Mesothelial cell of epicardium (in vitro differentiated cells): ENCODE results near the gene ZNF536. TPM values are rescaled to one million over a fixed set of nuclear protein-coding genes. Genes with fewer than 3 reads are reported as not detected.
"Not testable (repeated sequence)": the region's sequence is repeated elsewhere in the genome, so short reads cannot be mapped to it uniquely, and the experiment has no call there.

Experiments
- DNase-seq, 2 experiments: peaks; one replicate each; pipeline ENCODE4 v3.0.0; 2021; ENCODE audit warnings: low spot score in 2 of 2; ENCODE audit not compliant: unreplicated experiment in 2 of 2
- H3K27ac Mint-ChIP-seq: 2 replicates; pipeline ENCODE4 v1.8.0; 2021; ENCODE audit warnings: mixed read lengths
- H3K27me3 Mint-ChIP-seq: 2 replicates; pipeline ENCODE4 v1.8.0; 2021; ENCODE audit warnings: low read depth, mixed read lengths
- H3K36me3 Mint-ChIP-seq: 2 replicates; pipeline ENCODE4 v1.8.0; 2021; ENCODE audit warnings: mixed read lengths
- H3K4me1 Mint-ChIP-seq: 2 replicates; pipeline ENCODE4 v1.8.0; 2021; ENCODE audit warnings: mixed read lengths
- H3K4me3 Mint-ChIP-seq: 2 replicates; pipeline ENCODE4 v1.8.0; 2021; ENCODE audit warnings: mild to moderate bottlenecking, moderate library complexity, mixed read lengths
- H3K9me3 Mint-ChIP-seq: 2 replicates; pipeline ENCODE4 v1.8.0; 2021; ENCODE audit warnings: mixed read lengths
- total RNA-seq: library from RNA; stranded (reverse); gene quantifications from 3 replicates; pipeline ENCODE4 v1.2.1, GENCODE V29; 2021
- TF ChIP-seq, protein P1 (sequence below): fragments of 200-600 bp; sonication (generic); IDR thresholded peaks from one replicate; pipeline ENCODE4 v1.5.0; 2021; ENCODE audit warnings: antibody characterized with exemption; ENCODE audit not compliant: unreplicated experiment

The ZNF536 gene
- total RNA-seq, 1 donor from 2014 or later = 9.2 TPM

GRCh38 chr19:30487178-30487577 is 115.0 kb downstream of the ZNF536 start:
- no peaks in the 10 kb centered on the region for H3K36me3 Mint-ChIP-seq
- DNase-seq = no peak
- TF ChIP-seq, protein P1, sequence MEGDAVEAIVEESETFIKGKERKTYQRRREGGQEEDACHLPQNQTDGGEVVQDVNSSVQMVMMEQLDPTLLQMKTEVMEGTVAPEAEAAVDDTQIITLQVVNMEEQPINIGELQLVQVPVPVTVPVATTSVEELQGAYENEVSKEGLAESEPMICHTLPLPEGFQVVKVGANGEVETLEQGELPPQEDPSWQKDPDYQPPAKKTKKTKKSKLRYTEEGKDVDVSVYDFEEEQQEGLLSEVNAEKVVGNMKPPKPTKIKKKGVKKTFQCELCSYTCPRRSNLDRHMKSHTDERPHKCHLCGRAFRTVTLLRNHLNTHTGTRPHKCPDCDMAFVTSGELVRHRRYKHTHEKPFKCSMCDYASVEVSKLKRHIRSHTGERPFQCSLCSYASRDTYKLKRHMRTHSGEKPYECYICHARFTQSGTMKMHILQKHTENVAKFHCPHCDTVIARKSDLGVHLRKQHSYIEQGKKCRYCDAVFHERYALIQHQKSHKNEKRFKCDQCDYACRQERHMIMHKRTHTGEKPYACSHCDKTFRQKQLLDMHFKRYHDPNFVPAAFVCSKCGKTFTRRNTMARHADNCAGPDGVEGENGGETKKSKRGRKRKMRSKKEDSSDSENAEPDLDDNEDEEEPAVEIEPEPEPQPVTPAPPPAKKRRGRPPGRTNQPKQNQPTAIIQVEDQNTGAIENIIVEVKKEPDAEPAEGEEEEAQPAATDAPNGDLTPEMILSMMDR = no peak
- H3K4me1 Mint-ChIP-seq = peaks cover 6% of the 10 kb centered on the region
- no peak overlapping the region for H3K4me3 Mint-ChIP-seq
- peaks cover 3% of the 10 kb centered on the region for H3K9me3 Mint-ChIP-seq
- H3K27ac Mint-ChIP-seq = no peak overlapping the region
- H3K27me3 Mint-ChIP-seq = peaks cover 39% of the 10 kb centered on the region

GRCh38 chr19:30488191-30488590 is 116.0 kb downstream of the ZNF536 start:
- H3K4me1 Mint-ChIP-seq = peaks cover 15% of the 10 kb centered on the region
- no peak for DNase-seq
- H3K9me3 Mint-ChIP-seq = no peaks in the 10 kb centered on the region
- no peak overlapping the region for H3K4me3 Mint-ChIP-seq
- TF ChIP-seq, protein P1 = no peak
- H3K36me3 Mint-ChIP-seq = no peaks in the 10 kb centered on the region
- no peak overlapping the region for H3K27ac Mint-ChIP-seq
- peaks cover 45% of the 10 kb centered on the region for H3K27me3 Mint-ChIP-seq

DNA sequence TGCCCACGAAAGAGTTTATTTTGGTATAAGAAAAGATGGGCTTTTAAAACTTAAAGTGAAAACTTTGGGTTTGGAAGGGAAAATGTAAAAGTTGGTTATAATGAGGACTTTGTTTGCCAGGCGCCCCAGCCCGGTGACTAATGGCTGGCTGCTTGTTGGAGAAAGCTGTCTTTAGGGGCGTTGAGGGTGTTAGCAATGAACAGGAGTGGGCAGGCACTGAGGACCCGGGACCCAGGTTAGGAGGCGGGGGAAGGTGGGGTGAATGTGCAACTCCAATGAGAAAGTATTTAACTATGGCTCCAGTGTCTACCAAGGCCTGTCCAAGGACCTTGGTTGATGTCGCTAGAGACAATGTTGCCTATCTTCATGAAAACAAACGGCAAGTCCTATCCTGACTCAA is 118.6 kb downstream of the ZNF536 start:
- Mint-ChIP-seq H3K4me3 (no peak overlapping the region), H3K27me3 (peaks cover 44% of the 10 kb centered on the region), H3K9me3 (no peaks in the 10 kb centered on the region), H3K27ac (no peak overlapping the region), H3K4me1 (peaks cover 19% of the 10 kb centered on the region), H3K36me3 (no peaks in the 10 kb centered on the region)
- TF ChIP-seq, protein P1 = no peak
- DNase-seq = no peak

GRCh38 chr19:30492586-30493270 is 120.5 kb downstream of the ZNF536 start:
- H3K4me1 Mint-ChIP-seq = peaks cover 19% of the 10 kb centered on the region
- no peaks in the 10 kb centered on the region for H3K9me3 Mint-ChIP-seq
- no peak overlapping the region for H3K27ac Mint-ChIP-seq
- H3K27me3 Mint-ChIP-seq = peaks cover 52% of the 10 kb centered on the region
- no peaks in the 10 kb centered on the region for H3K36me3 Mint-ChIP-seq
- no peak overlapping the region for H3K4me3 Mint-ChIP-seq
- TF ChIP-seq, protein P1 = no peak
- DNase-seq = no peak

DNA sequence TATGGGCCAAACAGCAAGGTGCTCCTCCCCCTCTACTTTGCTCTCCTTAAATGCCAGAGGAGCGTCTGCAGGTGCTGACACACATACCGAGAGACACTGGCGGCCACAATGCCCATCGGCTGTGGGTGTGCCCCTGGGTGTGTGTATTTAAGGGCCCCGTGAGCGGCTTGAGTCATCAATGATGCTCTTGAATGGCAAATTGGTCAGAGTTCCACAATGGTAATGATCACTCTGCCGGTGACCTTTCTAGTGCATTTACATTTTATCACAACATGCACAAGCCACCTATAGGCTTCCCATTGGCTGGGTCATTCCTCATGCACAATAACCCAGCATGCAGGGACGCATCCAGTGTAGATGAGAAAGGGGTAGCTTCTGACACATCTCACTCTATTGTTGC is 124.8 kb downstream of the ZNF536 start:
- no peak overlapping the region for H3K4me3 Mint-ChIP-seq
- H3K27ac Mint-ChIP-seq = no peak overlapping the region
- TF ChIP-seq, protein P1 = no peak
- H3K4me1 Mint-ChIP-seq = peaks cover 14% of the 10 kb centered on the region
- no peak for DNase-seq
- H3K27me3 Mint-ChIP-seq = peaks cover 48% of the 10 kb centered on the region
- H3K36me3 Mint-ChIP-seq = no peaks in the 10 kb centered on the region
- no peaks in the 10 kb centered on the region for H3K9me3 Mint-ChIP-seq

- H3K4me3 Mint-ChIP-seq, H3K27ac Mint-ChIP-seq, H3K4me1 Mint-ChIP-seq, DNase-seq, H3K36me3 Mint-ChIP-seq, H3K9me3 Mint-ChIP-seq: not testable (repeated sequence)
- H3K27me3 Mint-ChIP-seq = peaks cover 48% of the 10 kb centered on the region
These were observed 125.9 kb downstream of the ZNF536 start for GRCh38 chr19:30498085-30498484.
